K562 (cell line): Measurements from ENCODE around the gene U2SURP. TPM values are rescaled to one million over a fixed set of nuclear protein-coding genes. Genes with fewer than 3 reads are reported as not detected.

Experiments used
- ARID1B ChIP-seq: fragments of 450-650 bp; IDR thresholded peaks from 2 replicates; pipeline ENCODE4 v1.6.1; 2016; ENCODE audit warnings: antibody characterized with exemption, mild to moderate bottlenecking, inconsistent platforms
- BHLHE40 ChIP-seq: IDR thresholded peaks from 2 replicates; pipeline ENCODE4 v1.6.1; 2011; ENCODE audit warnings: low read length, improper control_type of control experiment
- CBX2 ChIP-seq: fragments of 200-600 bp; sonication (generic); IDR thresholded peaks from one replicate; pipeline ENCODE4 v1.6.1; 2012; ENCODE audit warnings: mild to moderate bottlenecking, low read length, inconsistent platforms; ENCODE audit not compliant: insufficient read depth, poor library complexity, severe bottlenecking
- CBX8 ChIP-seq: fragments of 200-600 bp; sonication (generic); IDR thresholded peaks from 2 replicates; pipeline ENCODE4 v1.6.1; 2012; ENCODE audit warnings: borderline replicate concordance, mixed run types, low read depth, mild to moderate bottlenecking, moderate library complexity, mixed read lengths, low read length, control low read depth, inconsistent platforms; ENCODE audit not compliant: poor library complexity, severe bottlenecking; ENCODE audit errors: extremely low read depth
- DPF2 ChIP-seq: fragments of 450-650 bp; IDR thresholded peaks from 2 replicates; pipeline ENCODE4 v1.6.1; 2016
- ELF4 ChIP-seq: fragments of 450-650 bp; formaldehyde crosslinking; IDR thresholded peaks from 2 replicates; pipeline ENCODE4 v1.4.0; 2022; ENCODE audit warnings: missing genetic modification characterization
- FOXM1 ChIP-seq, 2 experiments: fragments of 450-650 bp in 1 of 2; sonication (generic) in 1 of 2; formaldehyde crosslinking in 1 of 2; IDR thresholded peaks; 2 replicates each; pipeline versions ENCODE4 v1.6.1 to v1.9.0; 2017 to 2022; ENCODE audit warnings: low read depth in 2 of 2, mild to moderate bottlenecking in 2 of 2, missing genetic modification reagents in 1 of 2, moderate library complexity in 1 of 2
- KAT7 ChIP-seq: sonication (generic); formaldehyde crosslinking; IDR thresholded peaks from 2 replicates; pipeline ENCODE4 v1.8.0; 2022; ENCODE audit warnings: missing genetic modification reagents, mild to moderate bottlenecking, borderline replicate concordance
- RHOXF2B ChIP-seq: fragments of 250-450 bp; sonication (Bioruptor Pico); conservative IDR thresholded peaks from 2 replicates; pipeline ENCODE4 v1.5.1; 2021
- SMAD3 ChIP-seq: fragments of 450-650 bp; formaldehyde crosslinking; conservative IDR thresholded peaks from 2 replicates; pipeline ENCODE4 v1.4.0; 2020; ENCODE audit warnings: mild to moderate bottlenecking
- SRSF1 ChIP-seq: fragments of 200-400 bp; formaldehyde crosslinking; IDR thresholded peaks from 2 replicates; pipeline ENCODE4 v1.6.1; 2017; ENCODE audit warnings: mild to moderate bottlenecking, low read depth, low read length, moderate library complexity
- ZNF12 ChIP-seq: sonication (generic); formaldehyde crosslinking; IDR thresholded peaks from 2 replicates; pipeline ENCODE4 v1.4.0; 2020; ENCODE audit warnings: mild to moderate bottlenecking, missing genetic modification reagents
- ZNF143 ChIP-seq: sonication (generic); formaldehyde crosslinking; IDR thresholded peaks from 2 replicates; pipeline ENCODE4 v1.9.0; 2022; ENCODE audit warnings: mild to moderate bottlenecking, missing genetic modification reagents
- ZNF316 ChIP-seq: fragments of 450-650 bp; IDR thresholded peaks from 2 replicates; pipeline ENCODE4 v1.6.1; 2016
- ZNF696 ChIP-seq: fragments of 250-450 bp; sonication (Bioruptor Pico); conservative IDR thresholded peaks from 2 replicates; pipeline ENCODE4 v1.4.0; 2020; ENCODE audit warnings: mild to moderate bottlenecking, moderate library complexity
- polyA plus RNA-seq, 8 experiments: library from polyadenylated mRNA; depleted of rRNA in 4 of 8; stranded (reverse) in 5 of 8; unstranded in 3 of 8; fragments of >200 nt; fragmentation: Nextera tagmentation in 2 of 8; fragmentation: Illumina TruSeq in 1 of 8; extraction: Ambion mirVana in 2 of 8; extraction: Trizol in 1 of 8; gene quantifications; 2 replicates each; pipeline versions ENCODE4 v1.2.1 to v1.2.3, GENCODE V29; 2011 to 2014; ENCODE audit warnings: inconsistent platforms in 1 of 8, missing spikeins in 1 of 8
- total RNA-seq, 7 experiments: library from RNA; depleted of rRNA in 6 of 7; stranded (reverse); fragments of >200 nt in 6 of 7; fragmentation: Illumina TruSeq in 2 of 7; extraction: Trizol in 2 of 7; gene quantifications; 2 replicates each; pipeline versions ENCODE4 v1.2.1 to v1.2.3, GENCODE V29; 2011 to 2021; ENCODE audit warnings: low replicate concordance in 1 of 7
- TF ChIP-seq, protein P1 (sequence below): fragments of 450-650 bp; IDR thresholded peaks from 2 replicates; pipeline ENCODE4 v1.6.1; 2018; ENCODE audit not compliant: partially characterized antibody
- TF ChIP-seq, protein P2 (sequence below): fragments of 250-450 bp; sonication (Bioruptor Pico); IDR thresholded peaks from 2 replicates; pipeline ENCODE4 v1.4.0; 2020; ENCODE audit warnings: borderline replicate concordance
- TF ChIP-seq, protein P3 (sequence below): fragments of 450-650 bp; formaldehyde crosslinking; conservative IDR thresholded peaks from 2 replicates; pipeline ENCODE4 v1.4.0; 2022; ENCODE audit warnings: mild to moderate bottlenecking, missing genetic modification characterization
- TF ChIP-seq, protein P4 (sequence below): fragments of 250-450 bp; sonication (Bioruptor Pico); IDR thresholded peaks from 2 replicates; pipeline ENCODE4 v1.4.0; 2020; ENCODE audit warnings: mild to moderate bottlenecking, moderate library complexity
- TF ChIP-seq, protein P5 (sequence below): sonication (generic); formaldehyde crosslinking; IDR thresholded peaks from 2 replicates; pipeline ENCODE4 v1.8.0; 2022; ENCODE audit warnings: mild to moderate bottlenecking, missing genetic modification reagents

U2SURP gene
- total and polyA plus RNA-seq, 9 of the 15 experiments (the other 6 are each of a cell fraction or from before 2014, with no cell fraction given) = 128 to 322 (median 191) TPM

DNA sequence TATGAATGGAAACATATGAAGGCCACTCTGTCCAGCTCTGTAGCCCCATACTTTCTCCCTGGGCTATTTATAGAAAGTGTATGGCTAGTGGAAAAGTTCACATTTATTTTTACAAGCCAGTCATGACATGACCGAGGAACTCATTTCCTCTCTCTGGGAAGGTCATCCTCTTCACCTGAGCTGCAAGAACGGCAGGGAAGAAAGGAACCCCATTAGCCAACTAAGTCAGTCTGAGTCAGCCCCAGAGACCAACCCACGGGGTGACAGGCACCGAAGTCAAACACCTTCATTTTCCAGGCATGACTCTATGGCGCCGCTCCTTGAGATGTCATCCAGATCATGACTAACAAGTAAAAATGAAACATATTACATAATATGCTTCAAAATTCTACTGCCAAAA, 42.7 kb upstream of the U2SURP start (continued):
- TF ChIP-seq DPF2 (0 out of 2 replicates have a peak, but pooled peaks have one; percentile 18), KAT7 (CRISPR knock-in tag) (no peak), CBX8 (no peak), FOXM1 (IDR thresholded peaks at IDR 0.05; ENCODE audit: low read depth) (no peak), FOXM1 (CRISPR knock-in tag; IDR thresholded peaks at IDR 0.05; ENCODE audit: low read depth) (no peak), ARID1B (0 out of 2 replicates have a peak, but pooled peaks have one; percentile 28), RHOXF2B (CRISPR knock-in tag) (no peak), ZNF316 (no peak), SRSF1 (no peak), SMAD3 (CRISPR knock-in tag) (no peak), BHLHE40 (no peak), ELF4 (CRISPR knock-in tag) (no peak), ZNF12 (CRISPR knock-in tag) (no peak), ZNF696 (CRISPR knock-in tag) (no peak), CBX2 (no peak), ZNF143 (CRISPR knock-in tag) (no peak)
- TF ChIP-seq, protein P1, sequence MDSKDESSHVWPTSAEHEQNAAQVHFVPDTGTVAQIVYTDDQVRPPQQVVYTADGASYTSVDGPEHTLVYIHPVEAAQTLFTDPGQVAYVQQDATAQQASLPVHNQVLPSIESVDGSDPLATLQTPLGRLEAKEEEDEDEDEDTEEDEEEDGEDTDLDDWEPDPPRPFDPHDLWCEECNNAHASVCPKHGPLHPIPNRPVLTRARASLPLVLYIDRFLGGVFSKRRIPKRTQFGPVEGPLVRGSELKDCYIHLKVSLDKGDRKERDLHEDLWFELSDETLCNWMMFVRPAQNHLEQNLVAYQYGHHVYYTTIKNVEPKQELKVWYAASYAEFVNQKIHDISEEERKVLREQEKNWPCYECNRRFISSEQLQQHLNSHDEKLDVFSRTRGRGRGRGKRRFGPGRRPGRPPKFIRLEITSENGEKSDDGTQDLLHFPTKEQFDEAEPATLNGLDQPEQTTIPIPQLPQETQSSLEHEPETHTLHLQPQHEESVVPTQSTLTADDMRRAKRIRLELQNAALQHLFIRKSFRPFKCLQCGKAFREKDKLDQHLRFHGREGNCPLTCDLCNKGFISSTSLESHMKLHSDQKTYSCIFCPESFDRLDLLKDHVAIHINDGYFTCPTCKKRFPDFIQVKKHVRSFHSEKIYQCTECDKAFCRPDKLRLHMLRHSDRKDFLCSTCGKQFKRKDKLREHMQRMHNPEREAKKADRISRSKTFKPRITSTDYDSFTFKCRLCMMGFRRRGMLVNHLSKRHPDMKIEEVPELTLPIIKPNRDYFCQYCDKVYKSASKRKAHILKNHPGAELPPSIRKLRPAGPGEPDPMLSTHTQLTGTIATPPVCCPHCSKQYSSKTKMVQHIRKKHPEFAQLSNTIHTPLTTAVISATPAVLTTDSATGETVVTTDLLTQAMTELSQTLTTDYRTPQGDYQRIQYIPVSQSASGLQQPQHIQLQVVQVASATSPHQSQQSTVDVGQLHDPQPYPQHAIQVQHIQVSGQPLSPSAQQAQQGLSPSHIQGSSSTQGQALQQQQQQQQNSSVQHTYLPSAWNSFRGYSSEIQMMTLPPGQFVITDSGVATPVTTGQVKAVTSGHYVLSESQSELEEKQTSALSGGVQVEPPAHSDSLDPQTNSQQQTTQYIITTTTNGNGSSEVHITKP = no peak
- TF ChIP-seq, protein P2, sequence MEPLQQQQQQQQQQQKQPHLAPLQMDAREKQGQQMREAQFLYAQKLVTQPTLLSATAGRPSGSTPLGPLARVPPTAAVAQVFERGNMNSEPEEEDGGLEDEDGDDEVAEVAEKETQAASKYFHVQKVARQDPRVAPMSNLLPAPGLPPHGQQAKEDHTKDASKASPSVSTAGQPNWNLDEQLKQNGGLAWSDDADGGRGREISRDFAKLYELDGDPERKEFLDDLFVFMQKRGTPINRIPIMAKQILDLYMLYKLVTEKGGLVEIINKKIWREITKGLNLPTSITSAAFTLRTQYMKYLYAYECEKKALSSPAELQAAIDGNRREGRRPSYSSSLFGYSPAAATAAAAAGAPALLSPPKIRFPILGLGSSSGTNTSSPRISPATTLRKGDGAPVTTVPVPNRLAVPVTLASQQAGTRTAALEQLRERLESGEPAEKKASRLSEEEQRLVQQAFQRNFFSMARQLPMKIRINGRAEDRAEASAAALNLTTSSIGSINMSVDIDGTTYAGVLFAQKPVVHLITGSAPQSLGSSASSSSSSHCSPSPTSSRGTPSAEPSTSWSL = no peak
- TF ChIP-seq, protein P3, sequence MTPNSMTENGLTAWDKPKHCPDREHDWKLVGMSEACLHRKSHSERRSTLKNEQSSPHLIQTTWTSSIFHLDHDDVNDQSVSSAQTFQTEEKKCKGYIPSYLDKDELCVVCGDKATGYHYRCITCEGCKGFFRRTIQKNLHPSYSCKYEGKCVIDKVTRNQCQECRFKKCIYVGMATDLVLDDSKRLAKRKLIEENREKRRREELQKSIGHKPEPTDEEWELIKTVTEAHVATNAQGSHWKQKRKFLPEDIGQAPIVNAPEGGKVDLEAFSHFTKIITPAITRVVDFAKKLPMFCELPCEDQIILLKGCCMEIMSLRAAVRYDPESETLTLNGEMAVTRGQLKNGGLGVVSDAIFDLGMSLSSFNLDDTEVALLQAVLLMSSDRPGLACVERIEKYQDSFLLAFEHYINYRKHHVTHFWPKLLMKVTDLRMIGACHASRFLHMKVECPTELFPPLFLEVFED = no peak
- TF ChIP-seq, protein P4, sequence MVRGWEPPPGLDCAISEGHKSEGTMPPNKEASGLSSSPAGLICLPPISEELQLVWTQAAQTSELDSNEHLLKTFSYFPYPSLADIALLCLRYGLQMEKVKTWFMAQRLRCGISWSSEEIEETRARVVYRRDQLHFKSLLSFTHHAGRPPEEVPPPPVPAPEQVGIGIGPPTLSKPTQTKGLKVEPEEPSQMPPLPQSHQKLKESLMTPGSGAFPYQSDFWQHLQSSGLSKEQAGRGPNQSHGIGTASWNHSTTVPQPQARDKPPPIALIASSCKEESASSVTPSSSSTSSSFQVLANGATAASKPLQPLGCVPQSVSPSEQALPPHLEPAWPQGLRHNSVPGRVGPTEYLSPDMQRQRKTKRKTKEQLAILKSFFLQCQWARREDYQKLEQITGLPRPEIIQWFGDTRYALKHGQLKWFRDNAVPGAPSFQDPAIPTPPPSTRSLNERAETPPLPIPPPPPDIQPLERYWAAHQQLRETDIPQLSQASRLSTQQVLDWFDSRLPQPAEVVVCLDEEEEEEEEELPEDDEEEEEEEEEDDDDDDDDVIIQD (CRISPR knock-in tag) = no peak
- TF ChIP-seq, protein P5, sequence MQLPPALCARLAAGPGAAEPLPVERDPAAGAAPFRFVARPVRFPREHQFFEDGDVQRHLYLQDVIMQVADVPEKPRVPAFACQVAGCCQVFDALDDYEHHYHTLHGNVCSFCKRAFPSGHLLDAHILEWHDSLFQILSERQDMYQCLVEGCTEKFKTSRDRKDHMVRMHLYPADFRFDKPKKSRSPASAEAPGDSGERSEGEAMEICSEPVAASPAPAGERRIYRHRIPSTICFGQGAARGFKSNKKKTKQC (CRISPR knock-in tag) = no peak
